Bronchial epithelial cell (primary cell): Measurements from ENCODE around the gene OR2V2. TPM values are rescaled to one million over a fixed set of nuclear protein-coding genes. Genes with fewer than 3 reads are reported as not detected.
"Not testable (repeated sequence)": the region's sequence is repeated elsewhere in the genome, so short reads cannot be mapped to it uniquely, and the experiment has no call there.

Source experiments
- DNase-seq: peaks from one replicate; pipeline ENCODE4 v3.0.0-alpha.2; 2010; ENCODE audit warnings: low read depth
- FAIRE-seq: peaks from 2 replicates; lab custom pipeline; 2011; peaks lifted over from hg19 to GRCh38; lab: Jason Lieb, UNC
- H3K27me3 ChIP-seq: 2 replicates; pipeline ENCODE4 v1.5.1; 2011; ENCODE audit warnings: low read length; ENCODE audit not compliant: control insufficient read depth, insufficient read depth
- H3K36me3 ChIP-seq: 2 replicates; pipeline ENCODE4 v1.5.1; 2011; ENCODE audit warnings: low read length; ENCODE audit not compliant: control insufficient read depth, insufficient read depth
- H3K4me3 ChIP-seq: 2 replicates; pipeline ENCODE4 v1.5.1; 2011; ENCODE audit warnings: mild to moderate bottlenecking, low read depth, low read length, control low read depth
- CTCF ChIP-seq: IDR thresholded peaks from 2 replicates; pipeline ENCODE4 v1.5.1; 2011; ENCODE audit warnings: mild to moderate bottlenecking, moderate library complexity, low read length, control low read depth, inconsistent platforms; ENCODE audit not compliant: insufficient read depth, severe bottlenecking
- total RNA-seq: library from RNA; depleted of rRNA; stranded (reverse); fragments of >200 nt; gene quantifications from 2 replicates; pipeline ENCODE4 v1.2.1, GENCODE V29; 2014

Gene OR2V2
- total RNA-seq, 1 donor from 2014 or later = not detected

GRCh38 chr5:181166812-181167733 lies 19.7 kb downstream of the OR2V2 start:
- FAIRE-seq = no peak
- TF ChIP-seq CTCF = no peak

GRCh38 chr5:181167814-181168488 lies 20.6 kb downstream of the OR2V2 start:
- TF ChIP-seq CTCF = peak; percentile 43
- Histone ChIP-seq H3K36me3 (no peaks in the 10 kb centered on the region), H3K27me3 (no peaks in the 10 kb centered on the region), H3K4me3 (no peak overlapping the region)
- FAIRE-seq (no peak), DNase-seq (no peak)

More at GRCh38 chr5:181166812-181167733, 19.7 kb downstream of the OR2V2 start:
- DNase-seq = no peak
- no peaks in the 10 kb centered on the region for H3K27me3 ChIP-seq
- H3K36me3 ChIP-seq = no peaks in the 10 kb centered on the region
- no peak overlapping the region for H3K4me3 ChIP-seq

- no peak for DNase-seq
- no peak for TF ChIP-seq CTCF
- H3K36me3 ChIP-seq = no peaks in the 10 kb centered on the region
- H3K4me3 ChIP-seq = no peak overlapping the region
- H3K27me3 ChIP-seq = no peaks in the 10 kb centered on the region
- no peak for FAIRE-seq
These were observed 21.3 kb downstream of the OR2V2 start for GRCh38 chr5:181168595-181169118.

- DNase-seq = peak; percentile 57
- not testable (repeated sequence) for H3K36me3 ChIP-seq, H3K27me3 ChIP-seq, FAIRE-seq
- H3K4me3 ChIP-seq = peak overlapping the region; percentile 34
These were observed 22.3 kb downstream of the OR2V2 start for GRCh38 chr5:181169459-181170236.

GRCh38 chr5:181170237-181170825 lies 22.9 kb downstream of the OR2V2 start:
- TF ChIP-seq CTCF = no peak
- Histone ChIP-seq H3K36me3 (no peaks in the 10 kb centered on the region), H3K4me3 (peak overlapping the region; percentile 34), H3K27me3 (no peaks in the 10 kb centered on the region)
- FAIRE-seq (no peak), DNase-seq (no peak)
